ENCODE measurements around the gene RREB1.

GRCh38 chr6:7230956-7231713, 123.4 kb downstream of the RREB1 start:
- TF ChIP-seq JUNB (IDR thresholded peaks at IDR 0.05; ENCODE audit: unreplicated experiment) (no peak), CTCF (conservative IDR thresholded peaks at IDR 0.05; ENCODE audit: low read depth in 2 of 2) (no peak), EZH2 (IDR thresholded peaks at IDR 0.05; ENCODE audit: low read depth, unreplicated experiment) (no peak), REST (IDR thresholded peaks at IDR 0.05; ENCODE audit: unreplicated experiment) (no peak), POLR2AphosphoS5 (IDR thresholded peaks at IDR 0.05; ENCODE audit: low read depth) (no peak), ZNF331 (CRISPR knock-in tag; IDR thresholded peaks at IDR 0.05; ENCODE audit: low read depth) (no peak)

All from GM23338 (cell line).